Measurements from ENCODE around the gene SLC39A7.

Gene SLC39A7

DNA sequence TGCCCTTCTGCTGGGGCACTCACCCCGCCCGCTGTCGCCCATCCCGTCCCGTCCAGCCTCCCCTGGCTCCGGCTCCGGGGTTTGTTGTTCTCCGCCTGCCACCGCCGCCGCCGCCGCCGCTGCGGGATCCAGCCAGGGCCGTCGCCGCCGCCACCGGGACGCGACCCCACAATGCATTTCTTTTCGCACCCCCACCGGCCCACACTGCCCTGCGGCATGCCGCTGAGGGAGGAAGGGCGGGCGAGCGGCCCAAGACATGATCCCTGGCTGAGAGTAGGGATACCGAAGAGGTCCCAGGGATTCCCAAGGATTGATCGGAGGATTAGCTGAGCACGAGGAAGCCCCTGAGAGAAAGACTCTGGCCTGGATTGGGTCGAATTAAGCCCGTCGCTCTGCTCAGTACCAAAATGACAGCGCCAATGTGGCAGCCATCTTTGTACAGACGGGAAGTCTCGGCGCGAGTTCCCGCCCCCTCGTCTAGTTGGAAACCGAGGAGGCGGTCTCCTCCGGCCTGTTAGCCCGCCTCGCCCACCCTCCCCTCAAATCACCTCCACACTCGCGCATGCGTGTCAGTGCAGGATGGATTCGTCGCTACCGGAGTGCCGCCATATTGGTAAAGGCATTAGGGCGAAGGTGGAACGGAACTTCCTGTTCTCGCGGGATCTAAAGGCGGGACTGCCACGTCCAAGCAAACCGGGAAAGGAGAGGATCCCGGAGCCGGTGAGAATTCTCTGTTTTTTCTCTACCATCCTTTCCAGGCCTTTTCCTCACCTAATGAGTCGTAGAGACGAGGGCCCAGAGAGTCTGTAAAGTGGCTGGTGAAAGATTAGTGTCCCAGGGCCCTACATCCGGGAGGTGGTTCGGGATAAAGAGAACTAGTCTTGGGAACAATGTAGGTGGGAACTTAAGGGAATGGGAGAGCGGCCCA is at the start of gene SLC39A7, which contains the start of gene RXRB:
Gene SLC39A7 (plus strand): TSS at position 649 of the 928 bp plus-strand sequence. CDS start 379 bp downstream, outside the sequence.
Gene RXRB (minus strand): TSS at position 447 of the 928 bp plus-strand sequence. CDS start 189 bp downstream, at position 258.
- DNase-seq (ENCODE audit: extremely low spot score, insufficient read length, low read depth) (peak; percentile 94), FAIRE-seq (peak; percentile 96)

DNA sequence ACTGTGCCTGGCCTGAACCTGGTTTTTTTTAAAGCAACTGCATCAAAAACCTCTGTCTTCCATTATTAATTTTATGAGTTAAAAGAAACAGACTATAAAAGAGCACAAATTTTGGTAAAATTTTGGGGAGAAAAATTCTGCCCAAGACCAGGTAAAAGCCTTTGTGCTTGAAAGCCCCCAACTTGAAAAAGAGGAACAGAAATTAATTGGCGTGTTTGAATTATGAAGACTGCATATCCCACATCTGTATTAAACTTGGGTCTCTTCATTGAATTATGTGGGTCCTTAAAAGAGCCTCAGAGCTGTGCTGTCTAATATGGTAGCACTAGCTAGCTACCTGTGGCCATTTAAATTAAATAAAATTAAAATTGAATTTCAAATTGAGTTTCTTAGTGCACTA is 49.6 kb upstream of the SLC39A7 start:
- no peak for DNase-seq (ENCODE audit: extremely low spot score, insufficient read length, low read depth)
- no peak for FAIRE-seq

- DNase-seq (ENCODE audit: extremely low spot score, insufficient read length, low read depth) (no peak), FAIRE-seq (no peak)
Observed at GRCh38 chr6:33154349-33154748, 46.3 kb upstream of the SLC39A7 start.

- DNase-seq (ENCODE audit: extremely low spot score, insufficient read length, low read depth): no peak
Observed at GRCh38 chr6:33156561-33156960, 44.1 kb upstream of the SLC39A7 start.

GRCh38 chr6:33156964-33157363 is 43.7 kb upstream of the SLC39A7 start:
- no peak for FAIRE-seq
- DNase-seq (ENCODE audit: extremely low spot score, insufficient read length, low read depth): no peak

More at GRCh38 chr6:33156561-33156960, 44.1 kb upstream of the SLC39A7 start:
- FAIRE-seq: no peak

GRCh38 chr6:33160096-33160495 is 40.6 kb upstream of the SLC39A7 start:
- DNase-seq (ENCODE audit: extremely low spot score, insufficient read length, low read depth): no peak
- FAIRE-seq: peak; percentile 5

DNA sequence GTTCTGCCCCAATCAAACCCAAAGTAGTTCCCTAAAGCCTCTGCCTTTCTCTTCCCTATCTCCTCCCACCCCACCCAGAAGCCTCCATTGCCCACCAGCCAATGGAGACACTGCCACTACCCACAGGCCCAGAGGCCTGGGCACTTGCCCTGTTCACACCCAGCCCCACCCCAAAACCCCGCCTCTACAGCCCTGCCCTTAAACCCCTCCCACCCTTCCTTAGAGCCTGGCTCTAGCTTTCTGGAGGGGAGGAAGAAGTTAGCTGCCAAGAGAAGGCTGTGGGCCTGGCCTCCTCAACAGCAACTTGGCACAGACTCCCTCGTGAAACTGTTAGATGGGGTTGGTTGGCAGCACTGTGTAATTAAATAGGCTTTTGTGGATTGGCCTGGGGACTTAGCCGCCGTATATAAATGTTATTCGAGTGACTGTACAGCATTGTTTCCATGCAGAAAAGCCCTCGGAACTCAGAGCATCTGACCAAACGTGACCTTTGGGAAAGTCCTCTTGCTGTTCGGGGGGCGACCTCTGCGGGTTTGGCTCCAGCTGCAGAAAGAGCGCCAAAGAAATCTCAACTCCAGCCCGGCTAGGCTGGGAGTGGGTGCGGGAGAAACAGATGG is 39.8 kb upstream of the SLC39A7 start:
- FAIRE-seq: no peak
- DNase-seq (ENCODE audit: extremely low spot score, insufficient read length, low read depth): no peak

DNA sequence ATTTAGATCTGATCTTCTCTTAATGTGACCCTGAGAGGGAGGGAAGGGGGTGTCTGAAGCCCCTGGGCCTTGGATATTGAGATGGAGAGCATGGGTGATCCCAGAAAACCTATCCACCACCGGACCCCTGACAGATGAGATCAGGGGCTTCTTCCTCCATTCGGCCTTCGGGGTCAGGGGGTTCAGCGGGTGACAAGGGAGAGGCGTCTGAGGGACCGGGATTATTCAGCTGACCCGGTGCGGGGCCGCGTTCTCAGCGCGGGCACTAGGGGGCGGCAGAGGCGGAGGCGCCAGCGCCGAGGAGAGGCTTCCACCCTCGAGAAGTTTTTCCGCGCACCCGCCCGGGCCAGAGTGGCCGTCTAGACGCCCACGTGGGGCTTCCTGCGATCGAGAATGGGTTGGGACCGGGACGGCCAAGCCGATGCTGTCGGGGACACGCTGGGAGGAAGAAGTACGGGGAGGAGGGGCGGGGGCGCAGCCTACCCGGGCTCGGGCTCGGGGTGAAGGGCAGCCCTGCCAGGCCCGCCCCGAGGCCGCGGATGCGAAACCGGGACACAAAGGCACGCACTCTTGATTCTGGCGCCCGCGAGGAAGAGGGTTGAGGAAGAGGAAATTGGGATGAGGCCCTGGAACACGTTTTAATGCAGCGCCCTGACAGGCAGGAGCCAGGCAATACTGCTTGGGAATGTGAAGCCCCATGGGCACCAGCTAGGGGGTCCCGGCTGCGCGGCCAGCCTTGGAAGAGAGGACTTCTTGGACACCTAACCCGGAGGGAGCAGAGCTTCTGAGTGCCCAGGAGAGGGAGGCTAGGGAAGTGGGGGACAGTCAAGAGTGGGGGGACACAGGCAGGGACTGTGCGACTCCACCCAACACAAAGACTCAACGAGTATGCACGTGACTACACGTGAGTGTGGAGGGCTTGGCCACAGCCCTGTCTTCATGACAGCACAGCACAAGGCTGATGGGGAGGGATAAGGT is 39.0 kb upstream of the SLC39A7 start:
- DNase-seq (ENCODE audit: extremely low spot score, insufficient read length, low read depth): peak; percentile 82
- FAIRE-seq: peak; percentile 87

- FAIRE-seq (no peak), DNase-seq (ENCODE audit: extremely low spot score, insufficient read length, low read depth) (no peak)
Observed at GRCh38 chr6:33163540-33163939, 37.1 kb upstream of the SLC39A7 start.

- FAIRE-seq (no peak), DNase-seq (ENCODE audit: extremely low spot score, insufficient read length, low read depth) (no peak)
Observed at GRCh38 chr6:33164176-33164575, 36.5 kb upstream of the SLC39A7 start.

- FAIRE-seq (no peak), DNase-seq (ENCODE audit: extremely low spot score, insufficient read length, low read depth) (no peak)
Observed at GRCh38 chr6:33164665-33165373, 35.8 kb upstream of the SLC39A7 start.

DNA sequence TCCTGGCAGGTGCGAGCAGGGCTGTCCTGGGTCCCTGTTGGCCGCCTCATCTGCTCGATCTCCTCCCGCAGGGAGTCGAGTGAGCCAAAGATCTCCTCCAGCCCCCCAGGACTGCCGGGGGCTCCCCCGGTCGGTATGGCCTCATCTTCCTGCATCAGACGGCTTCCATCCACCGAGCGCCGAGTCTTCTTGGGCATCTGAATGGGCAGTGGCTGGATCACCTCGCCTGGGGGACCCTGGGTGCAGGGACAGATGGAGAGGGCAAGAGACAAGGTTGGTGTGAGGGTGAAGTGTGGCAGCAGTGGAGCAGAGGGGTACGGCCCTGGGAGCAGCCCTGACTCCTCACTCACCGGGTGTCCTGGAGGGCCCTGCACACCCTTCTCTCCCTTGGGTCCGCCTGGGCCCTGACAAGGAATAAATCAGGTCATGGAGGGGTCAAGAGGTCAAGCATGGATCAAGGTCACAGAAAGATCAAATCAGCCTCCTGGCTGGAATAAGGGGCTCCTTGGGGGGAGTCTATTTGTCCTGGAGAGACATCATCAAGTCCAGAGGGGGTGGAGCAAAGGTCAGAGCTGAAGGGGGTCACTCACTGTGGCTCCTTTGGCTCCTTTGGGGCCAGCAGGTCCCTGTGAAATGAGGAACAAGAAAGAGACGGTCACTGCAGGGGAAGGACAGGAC is 34.9 kb upstream of the SLC39A7 start:
- FAIRE-seq: no peak
- no peak for DNase-seq (ENCODE audit: extremely low spot score, insufficient read length, low read depth)

DNA sequence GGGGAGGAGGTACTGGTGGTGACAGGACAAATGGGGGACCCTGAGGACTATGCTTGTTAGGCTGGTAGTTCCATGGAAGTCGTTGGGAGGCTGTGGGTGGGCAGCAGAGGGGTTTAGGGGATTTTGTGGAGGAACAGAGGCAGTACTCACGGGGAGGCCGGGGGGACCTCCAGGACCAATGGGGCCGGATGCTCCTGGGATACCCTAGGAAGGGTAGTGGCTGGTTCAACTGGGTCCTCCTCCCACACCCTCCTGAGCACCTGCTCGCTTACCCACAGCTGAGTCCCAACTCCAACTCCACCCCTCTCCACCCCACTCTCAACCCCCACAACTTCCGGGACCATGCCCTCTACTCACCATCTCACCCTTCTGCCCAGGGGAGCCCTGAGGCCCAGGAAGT is 34.3 kb upstream of the SLC39A7 start:
- DNase-seq (ENCODE audit: extremely low spot score, insufficient read length, low read depth) (no peak), FAIRE-seq (no peak)

DNA sequence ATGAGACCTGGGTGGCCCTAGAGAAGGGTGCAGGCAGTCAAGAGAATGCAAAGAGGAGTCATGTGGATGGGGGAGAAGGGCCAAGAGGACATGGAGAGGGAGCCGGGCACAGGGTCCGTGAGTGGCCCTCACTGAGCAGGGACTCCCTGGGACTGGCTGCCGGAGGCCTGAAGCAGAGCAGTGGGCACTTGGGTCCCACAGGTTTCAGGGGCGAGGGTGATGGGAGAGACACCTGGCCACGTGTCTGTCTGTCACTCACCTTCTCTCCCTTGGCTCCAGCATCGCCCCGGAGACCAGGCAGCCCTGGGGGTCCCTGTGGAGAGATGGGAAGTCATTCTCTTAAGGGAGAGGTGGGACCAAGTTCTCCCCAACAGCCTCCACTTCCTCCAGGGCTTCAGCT is 33.9 kb upstream of the SLC39A7 start:
- FAIRE-seq (no peak), DNase-seq (ENCODE audit: extremely low spot score, insufficient read length, low read depth) (no peak)

DNA sequence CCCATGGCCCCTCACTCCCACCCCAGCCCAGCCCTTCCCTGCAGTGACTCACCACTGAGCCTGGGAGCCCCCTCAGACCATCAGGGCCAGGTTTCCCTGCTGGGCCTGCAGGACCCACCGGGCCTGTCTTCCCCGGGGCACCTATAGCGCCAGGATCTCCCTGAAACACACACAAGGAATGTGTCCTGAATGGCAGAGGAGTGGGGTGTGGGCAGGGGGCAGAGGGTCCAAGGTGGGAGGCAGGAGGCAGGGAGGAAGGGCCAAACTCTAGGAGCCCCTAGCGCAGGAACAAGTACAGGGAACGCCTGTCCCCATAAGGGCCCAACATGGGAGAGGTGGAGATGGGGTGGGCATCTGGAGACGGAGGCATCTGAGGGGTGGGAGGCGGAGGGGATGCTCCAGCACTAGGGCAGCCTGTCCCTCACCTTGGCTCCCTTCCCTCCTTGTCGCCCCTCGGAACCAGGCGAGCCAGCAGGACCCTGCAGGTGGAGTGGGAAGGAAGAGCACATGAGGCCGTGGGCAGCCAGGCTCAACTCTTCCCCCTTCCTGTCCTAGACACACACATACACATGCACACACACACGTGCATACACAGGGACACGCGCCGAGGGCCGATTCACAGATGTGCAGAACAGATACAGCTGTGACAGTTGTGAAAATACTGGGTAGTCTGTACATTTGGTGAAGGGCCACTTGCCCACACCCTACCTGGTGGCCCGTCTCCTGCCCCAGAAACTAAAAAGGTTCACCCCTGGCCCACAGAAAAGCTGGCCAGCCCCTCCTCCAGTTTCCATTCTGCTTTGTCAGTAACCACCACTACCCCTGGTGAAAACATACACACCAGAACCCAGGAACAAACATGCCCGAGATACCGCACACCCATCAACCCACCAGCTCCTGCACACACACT is 33.0 kb upstream of the SLC39A7 start:
- DNase-seq (ENCODE audit: extremely low spot score, insufficient read length, low read depth) (no peak), FAIRE-seq (no peak)

- no peak for DNase-seq (ENCODE audit: extremely low spot score, insufficient read length, low read depth)
Observed at GRCh38 chr6:33168284-33168601, 32.4 kb upstream of the SLC39A7 start.

GRCh38 chr6:33168639-33169038 is 32.0 kb upstream of the SLC39A7 start:
- no peak for FAIRE-seq
- DNase-seq (ENCODE audit: extremely low spot score, insufficient read length, low read depth): no peak

More at GRCh38 chr6:33168284-33168601, 32.4 kb upstream of the SLC39A7 start:
- FAIRE-seq: no peak
